ENCODE measurements around the gene SNRPN.
"Not testable (repeated sequence)": the region's sequence is repeated elsewhere in the genome, so short reads cannot be mapped to it uniquely, and the experiment has no call there.

SNRPN gene

GRCh38 chr15:24954783-24955530 is at the start of gene SNRPN, which contains the start of gene SNURF:
SNRPN (plus strand) TSS chr15:24954987; CDS start chr15:24974454, 19,467 bp downstream.
SNURF (plus strand) TSS chr15:24954987; CDS start chr15:24955049, 62 bp downstream.
- DNase-seq, result peak; percentile 78

GRCh38 chr15:24916305-24917009 is 38.3 kb upstream of the SNRPN start:
- DNase-seq, result no peak

DNA sequence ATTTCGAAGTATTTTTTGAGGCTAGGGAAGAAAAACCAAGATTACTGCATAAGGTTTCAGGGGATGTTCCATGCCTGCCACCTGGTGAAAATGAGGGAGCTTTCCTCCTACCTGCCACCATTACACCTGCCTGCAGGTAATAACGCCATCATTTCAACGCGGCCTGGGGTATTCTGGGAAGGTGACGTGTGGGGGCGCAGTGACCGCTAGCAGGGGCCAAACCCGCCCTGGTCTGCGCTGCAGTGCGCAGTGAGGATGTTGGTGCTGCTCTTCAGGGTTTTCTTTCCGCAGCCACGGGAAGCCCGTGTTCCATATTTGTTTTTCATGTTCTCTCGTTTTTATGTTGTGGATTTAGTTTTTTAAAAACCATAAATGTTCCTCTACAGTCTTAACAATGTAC is 37.4 kb upstream of the SNRPN start:
- no peak for DNase-seq

DNA sequence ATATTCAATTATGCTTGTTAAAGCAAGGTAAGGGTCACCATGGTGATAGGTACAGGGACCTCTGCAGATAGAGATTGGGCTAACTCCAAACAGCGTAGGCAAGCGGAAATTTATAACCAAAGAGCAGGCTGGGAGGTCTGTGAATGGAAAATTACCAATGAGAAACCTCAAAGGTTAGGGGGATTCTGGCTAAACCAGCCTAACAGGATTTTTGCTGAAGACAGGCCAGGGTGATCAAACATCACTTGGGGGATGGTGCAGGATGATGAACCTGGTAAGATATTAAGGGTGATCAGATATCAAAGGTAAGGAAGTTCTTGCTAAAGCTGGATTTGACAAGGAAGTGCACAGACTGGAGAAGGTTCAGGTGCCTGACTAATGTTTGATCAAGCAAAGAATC is 35.3 kb upstream of the SNRPN start:
- DNase-seq, result no peak

DNA sequence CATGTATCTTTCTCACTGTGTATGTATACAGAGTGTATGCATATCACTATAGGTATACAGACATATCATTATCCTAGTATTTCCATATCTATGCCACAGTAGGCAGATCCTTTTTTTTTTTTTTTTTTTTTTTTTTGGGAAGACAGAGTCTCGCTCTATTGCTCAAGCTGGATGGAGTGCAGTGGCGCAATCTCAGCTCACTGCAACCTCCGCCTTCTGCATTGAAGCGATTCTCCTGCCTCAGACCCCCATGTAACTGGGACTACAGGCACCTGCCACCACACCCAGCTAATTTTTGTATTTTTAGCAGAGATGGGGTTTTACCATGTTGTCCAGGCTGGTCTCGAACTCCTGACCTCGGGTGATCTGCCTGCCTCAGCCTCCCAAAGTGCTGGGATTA is 32.0 kb upstream of the SNRPN start:
- not testable (repeated sequence) for DNase-seq

DNA sequence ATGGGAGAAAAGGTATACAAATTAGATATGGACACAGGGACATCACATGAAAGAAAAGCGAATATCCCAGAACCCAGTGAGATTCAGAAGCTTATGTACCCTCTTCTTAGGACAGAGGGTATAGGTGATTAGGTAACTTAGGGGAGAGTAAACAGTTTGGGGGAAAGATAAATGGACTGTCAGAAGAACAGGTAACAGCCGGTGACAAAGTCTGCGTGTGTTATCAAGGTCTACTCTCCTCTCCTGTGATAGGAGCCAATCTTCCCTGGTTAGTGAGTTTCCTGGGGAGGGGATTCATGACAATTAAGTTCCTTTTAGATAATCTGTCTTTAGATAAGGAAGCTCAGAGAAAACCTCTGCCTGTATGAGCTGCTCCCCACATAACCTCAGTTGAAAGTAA is 30.6 kb upstream of the SNRPN start:
- no peak for DNase-seq

DNA sequence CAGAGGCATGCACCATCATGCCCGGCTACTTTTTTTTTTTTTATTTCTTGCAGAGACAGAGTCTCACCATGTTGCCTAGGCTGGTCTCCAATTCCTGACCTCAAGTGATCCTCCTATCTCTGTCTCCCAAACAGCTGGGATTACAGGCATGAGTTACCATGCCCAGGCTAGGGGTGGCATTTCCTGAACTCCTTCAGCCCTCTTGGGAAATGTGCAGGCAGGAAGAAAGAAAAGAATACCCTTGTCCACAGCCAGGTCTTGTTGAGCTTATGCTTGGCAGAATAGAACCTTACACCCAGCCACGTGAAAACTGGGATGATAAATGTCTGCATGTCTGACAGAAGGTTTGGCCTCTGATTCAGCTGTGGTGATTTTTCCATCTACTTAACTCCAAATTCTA is 30.2 kb upstream of the SNRPN start:
- DNase-seq, result no peak

DNA sequence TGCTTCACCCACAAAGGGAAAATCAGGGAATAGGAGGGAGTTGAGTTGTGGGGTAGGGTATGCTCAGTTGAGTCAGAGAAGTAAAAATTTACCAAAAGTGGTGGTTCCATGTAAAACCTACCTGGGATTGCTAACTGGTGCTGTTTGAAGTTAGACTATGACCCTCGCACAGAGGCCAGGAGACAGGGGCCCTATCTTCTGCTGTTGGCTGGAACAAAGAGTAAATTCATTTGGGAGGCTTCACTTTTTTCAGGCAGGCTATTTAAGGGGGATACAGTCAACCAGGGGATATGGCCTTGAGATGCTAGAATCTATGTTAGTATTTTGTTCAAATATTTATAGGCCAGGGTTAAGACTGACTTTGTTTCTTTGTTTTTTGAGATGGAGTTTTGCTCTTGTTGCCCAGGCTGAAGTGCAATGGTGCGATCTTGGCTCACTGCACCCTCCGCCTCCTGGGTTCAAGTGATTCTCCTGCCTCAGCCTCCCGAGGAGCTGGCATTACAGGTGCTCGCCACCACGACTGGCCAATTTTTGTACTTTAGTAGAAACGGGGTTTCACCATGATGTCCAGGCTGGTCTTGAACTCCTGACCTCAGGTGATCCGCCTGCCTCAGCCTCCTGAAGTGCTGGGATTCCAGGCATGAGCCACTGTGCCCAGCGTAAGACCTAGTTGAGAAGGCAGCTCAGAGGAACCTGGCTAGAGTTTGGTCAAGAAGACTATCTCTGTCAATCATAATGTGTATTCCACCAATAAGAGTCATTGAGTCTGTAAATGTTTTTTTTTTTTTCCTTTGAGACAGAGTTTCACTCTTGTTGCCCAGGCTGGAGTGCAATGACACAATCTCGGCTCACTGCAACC is 22.7 kb upstream of the SNRPN start:
- not testable (repeated sequence) for DNase-seq

GRCh38 chr15:24933716-24934115 is 21.1 kb upstream of the SNRPN start:
- DNase-seq, result no peak

DNA sequence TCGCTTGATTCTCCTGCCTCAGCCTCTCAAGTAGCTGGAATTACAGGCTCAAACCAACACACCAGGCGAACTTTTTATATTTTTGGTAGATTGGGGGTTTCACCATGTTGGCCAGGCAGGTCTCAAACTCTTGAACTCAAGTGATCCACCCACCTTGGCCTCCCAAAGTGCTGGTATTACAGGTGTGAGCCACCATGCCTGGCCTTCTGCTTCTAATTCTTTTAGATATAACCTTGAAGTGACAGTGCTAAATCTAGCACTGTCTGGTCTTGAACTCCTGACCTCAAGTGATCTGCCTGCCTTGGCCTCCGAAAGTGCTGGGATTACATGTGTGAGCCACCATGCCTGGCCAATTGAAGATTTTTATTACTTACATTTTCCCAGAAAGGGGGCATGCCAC is 16.6 kb upstream of the SNRPN start:
- not testable (repeated sequence) for DNase-seq

DNA sequence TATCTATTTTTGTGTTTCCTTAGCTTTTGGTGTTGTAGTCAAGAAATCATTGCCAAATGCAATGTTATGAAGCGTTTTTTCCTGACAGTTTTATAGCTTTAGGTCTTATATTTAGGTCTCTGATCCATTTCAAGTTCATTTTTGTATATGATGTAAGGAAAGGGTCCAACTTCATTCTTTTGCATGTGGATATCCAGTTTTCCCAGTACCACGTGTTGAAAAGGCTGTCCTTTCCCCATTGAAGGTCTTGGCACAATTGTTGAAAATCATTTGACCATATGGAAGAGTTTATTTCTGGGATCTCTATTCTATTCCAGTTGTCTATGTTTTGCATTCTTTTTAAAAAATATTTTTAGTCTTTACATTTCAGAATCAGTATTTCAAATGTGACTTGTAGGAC is 14.6 kb upstream of the SNRPN start:
- DNase-seq, result no peak

DNA sequence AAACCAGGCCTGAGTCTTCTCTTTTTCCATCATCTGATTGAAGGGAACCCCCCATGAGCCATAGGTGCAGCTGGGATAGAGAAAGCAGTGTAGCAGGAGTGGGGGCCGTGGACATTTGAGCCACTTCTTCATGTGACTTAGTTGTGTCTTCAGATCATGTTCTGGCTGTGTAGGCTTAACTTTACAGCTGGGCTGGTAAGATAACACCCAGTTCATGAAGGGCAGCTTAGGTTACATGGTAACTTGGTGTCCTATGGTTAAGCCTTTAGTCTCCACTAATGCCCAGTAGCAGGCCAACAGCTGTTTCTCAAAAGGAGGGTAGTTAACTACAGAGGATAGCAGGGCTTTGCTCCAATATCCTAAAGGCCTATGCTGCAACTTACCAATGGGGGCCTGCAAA is 11.4 kb upstream of the SNRPN start:
- peak; percentile 18 for DNase-seq

- DNase-seq, result no peak
Measured at GRCh38 chr15:24944954-24945353, 9.8 kb upstream of the SNRPN start.

DNA sequence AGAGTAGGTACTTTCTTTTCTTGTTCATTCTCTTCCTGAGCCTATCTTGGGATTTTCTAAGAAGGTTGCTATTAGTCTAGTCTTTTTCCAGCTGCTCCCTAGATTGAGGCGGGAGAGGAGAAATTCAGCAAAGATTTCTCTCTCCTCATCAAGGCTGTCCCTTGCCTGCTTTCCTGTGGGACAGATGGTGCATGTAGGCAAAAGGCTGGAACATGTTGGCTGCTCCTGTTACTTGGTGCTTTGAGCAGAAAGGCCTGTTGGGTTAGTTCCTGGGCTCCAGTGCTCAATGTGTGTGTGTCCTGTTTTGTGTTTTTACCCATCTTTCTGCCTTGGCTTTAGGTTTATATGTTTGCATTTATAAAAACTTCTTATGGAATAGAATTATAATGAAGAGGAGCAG is 9.1 kb upstream of the SNRPN start:
- DNase-seq, result no peak

- no peak for DNase-seq
Measured at GRCh38 chr15:24948495-24948894, 6.3 kb upstream of the SNRPN start.

DNA sequence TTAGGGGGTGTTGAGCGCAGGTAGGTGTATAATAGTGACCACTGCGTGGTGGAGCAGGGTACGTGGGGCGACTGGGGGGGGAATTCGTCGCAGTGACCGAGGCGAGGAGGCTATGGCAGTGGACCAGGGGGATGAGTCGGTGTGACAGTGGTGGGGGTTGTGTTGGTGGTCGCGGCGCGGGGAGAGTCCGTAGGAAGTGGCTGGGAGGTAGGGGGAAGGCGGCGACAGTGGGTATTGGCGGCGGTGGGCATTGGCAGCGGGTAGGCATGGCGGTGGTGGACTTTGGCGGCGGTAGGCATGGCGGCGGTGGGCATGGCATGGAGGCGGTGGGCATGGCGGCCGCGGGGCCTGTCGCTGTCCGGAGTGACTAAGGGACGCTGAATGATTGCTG is 739 bp downstream of the SNRPN start:
- DNase-seq, result peak; percentile 35

- peak; percentile 90 for DNase-seq
Measured at GRCh38 chr15:24956111-24956838, 1.5 kb downstream of the SNRPN start.

GRCh38 chr15:24957691-24958090 is 2.9 kb downstream of the SNRPN start:
- no peak for DNase-seq

- no peak for DNase-seq
Measured at GRCh38 chr15:24961967-24962366, 7.2 kb downstream of the SNRPN start.

- DNase-seq, result no peak
Measured at GRCh38 chr15:24962880-24963279, 8.1 kb downstream of the SNRPN start.

- no peak for DNase-seq
Measured at GRCh38 chr15:24966364-24967103, 11.7 kb downstream of the SNRPN start.

GRCh38 chr15:24971052-24971451 is 16.3 kb downstream of the SNRPN start:
- no peak for DNase-seq
